ENCODE results near the gene HAND2.

GRCh38 chr4:173529477-173530325, at the start of gene HAND2:
- TF ChIP-seq POLR2AphosphoS5 (IDR thresholded peaks at IDR 0.05; ENCODE audit: low read depth, low read length) (no peak), PAX5 (IDR thresholded peaks at IDR 0.05; ENCODE audit: insufficient read depth, low read length, severe bottlenecking) (no peak)
